Activated T-helper 2 cell treated with anti-CD3 and anti-CD28 coated beads, Interferon-gamma antibody, Interleukin-2, Interleukin-4, amounts not matched to agents 10 μg/mL and 5 μg/mL and 100 μg/mL, durations not matched to agents 14 hours and 24 hours and 36 hours (primary cell): Measurements from ENCODE around the gene RHBDF1. TPM values are rescaled to one million over a fixed set of nuclear protein-coding genes. Genes with fewer than 3 reads are reported as not detected.
A peak's percentile ranks its signal among the peaks of the same experiment; 100 is the strongest.

Source experiments
- DNase-seq: peaks from one replicate; pipeline ENCODE4 v3.0.0; 2021; ENCODE audit warnings: low spot score
- H3K27ac Mint-ChIP-seq: one replicate; pipeline ENCODE4 v1.8.0; 2021; ENCODE audit warnings: mixed read lengths
- H3K27me3 Mint-ChIP-seq: one replicate; pipeline ENCODE4 v1.8.0; 2021; ENCODE audit warnings: low read depth, mixed read lengths
- H3K36me3 Mint-ChIP-seq: one replicate; pipeline ENCODE4 v1.8.0; 2021; ENCODE audit warnings: low read depth, mixed read lengths
- H3K4me1 Mint-ChIP-seq: one replicate; pipeline ENCODE4 v1.8.0; 2021; ENCODE audit warnings: low read depth, mixed read lengths
- H3K4me3 Mint-ChIP-seq: one replicate; pipeline ENCODE4 v1.8.0; 2021; ENCODE audit warnings: low read depth, mild to moderate bottlenecking, moderate library complexity, mixed read lengths
- H3K9me3 Mint-ChIP-seq: one replicate; pipeline ENCODE4 v1.8.0; 2021; ENCODE audit warnings: mixed read lengths
- intact Hi-C: fragments of 100-400 bp; cut with micrococcal nuclease; formaldehyde crosslinking; loops from one replicate; pipeline ENCODE4 v1.15.1; 2023
- total RNA-seq: library from RNA; stranded (reverse); gene quantifications from 2 replicates; pipeline ENCODE4 v1.2.3, GENCODE V29; 2022

RHBDF1 gene
- total RNA-seq, 1 donor from 2014 or later, result 1.6 TPM

GRCh38 chr16:86483-86952 lies 14.1 kb upstream of the RHBDF1 start:
- Mint-ChIP-seq H3K36me3 (peaks cover 40% of the 10 kb centered on the region), H3K27ac (no peak overlapping the region), H3K27me3 (no peaks in the 10 kb centered on the region), H3K9me3 (no peaks in the 10 kb centered on the region), H3K4me1 (peaks cover 15% of the 10 kb centered on the region), H3K4me3 (no peak overlapping the region)
- intact Hi-C loops, result no loop called here
- DNase-seq, result no peak

GRCh38 chr16:85865-86264 lies 13.4 kb upstream of the RHBDF1 start:
- Mint-ChIP-seq H3K9me3 (no peaks in the 10 kb centered on the region), H3K4me1 (peaks cover 15% of the 10 kb centered on the region), H3K27me3 (no peaks in the 10 kb centered on the region), H3K27ac (no peak overlapping the region), H3K4me3 (no peak overlapping the region), H3K36me3 (peaks cover 43% of the 10 kb centered on the region)
- intact Hi-C loops, result no loop called here
- DNase-seq, result no peak

GRCh38 chr16:85407-85782 lies 13.0 kb upstream of the RHBDF1 start:
- Mint-ChIP-seq H3K27me3 (no peaks in the 10 kb centered on the region), H3K27ac (peak overlapping the region; percentile 71), H3K4me3 (no peak overlapping the region), H3K36me3 (peaks cover 42% of the 10 kb centered on the region), H3K4me1 (peaks cover 15% of the 10 kb centered on the region), H3K9me3 (no peaks in the 10 kb centered on the region)
- intact Hi-C loops, result no loop called here
- DNase-seq, result no peak

GRCh38 chr16:84718-85406 lies 12.4 kb upstream of the RHBDF1 start:
- no peaks in the 10 kb centered on the region for H3K27me3 Mint-ChIP-seq
- peaks cover 41% of the 10 kb centered on the region for H3K36me3 Mint-ChIP-seq
- H3K9me3 Mint-ChIP-seq, result no peaks in the 10 kb centered on the region
- peak overlapping the region; percentile 2 for H3K4me3 Mint-ChIP-seq
- peaks cover 15% of the 10 kb centered on the region for H3K4me1 Mint-ChIP-seq
- peak; percentile 36 for DNase-seq
- H3K27ac Mint-ChIP-seq, result peak overlapping the region; percentile 71
- intact Hi-C loops, result no loop called here

GRCh38 chr16:83781-84615 lies 11.6 kb upstream of the RHBDF1 start:
- Mint-ChIP-seq H3K4me3 (no peak overlapping the region), H3K9me3 (no peaks in the 10 kb centered on the region), H3K36me3 (peaks cover 45% of the 10 kb centered on the region), H3K27ac (peak overlapping the region; percentile 71), H3K27me3 (no peaks in the 10 kb centered on the region), H3K4me1 (peaks cover 22% of the 10 kb centered on the region)
- intact Hi-C loops, result no loop called here
- no peak for DNase-seq

GRCh38 chr16:83060-83603 lies 10.7 kb upstream of the RHBDF1 start:
- H3K27ac Mint-ChIP-seq, result peak overlapping the region; percentile 71
- intact Hi-C loops, result no loop called here
- no peak for DNase-seq
- H3K9me3 Mint-ChIP-seq, result no peaks in the 10 kb centered on the region
- H3K36me3 Mint-ChIP-seq, result peaks cover 45% of the 10 kb centered on the region
- H3K4me1 Mint-ChIP-seq, result peaks cover 24% of the 10 kb centered on the region
- H3K27me3 Mint-ChIP-seq, result no peaks in the 10 kb centered on the region
- no peak overlapping the region for H3K4me3 Mint-ChIP-seq

GRCh38 chr16:79151-80054 lies 7.0 kb upstream of the RHBDF1 start:
- H3K4me3 Mint-ChIP-seq, result peak overlapping the region; percentile 92
- H3K27me3 Mint-ChIP-seq, result peaks cover 8% of the 10 kb centered on the region
- H3K4me1 Mint-ChIP-seq, result peaks cover 30% of the 10 kb centered on the region
- H3K9me3 Mint-ChIP-seq, result no peaks in the 10 kb centered on the region
- peak overlapping the region; percentile 83 for H3K27ac Mint-ChIP-seq
- no peak for DNase-seq
- peaks cover 21% of the 10 kb centered on the region for H3K36me3 Mint-ChIP-seq
- intact Hi-C loops, result loop anchor here (2.0 kb wide), 1 partner anchor 27 kb away; the partner anchor contains the start of genes POLR3K and SNRNP25

GRCh38 chr16:78444-79150 lies 6.2 kb upstream of the RHBDF1 start:
- Mint-ChIP-seq H3K9me3 (no peaks in the 10 kb centered on the region), H3K36me3 (peaks cover 14% of the 10 kb centered on the region), H3K4me3 (peak overlapping the region; percentile 92), H3K4me1 (peaks cover 24% of the 10 kb centered on the region), H3K27me3 (peaks cover 15% of the 10 kb centered on the region), H3K27ac (peak overlapping the region; percentile 83)
- no peak for DNase-seq
- intact Hi-C loops, result loop anchor here (2.0 kb wide), 1 partner anchor 26 kb away; the partner anchor contains the start of genes POLR3K and SNRNP25

- Mint-ChIP-seq H3K36me3 (peaks cover 14% of the 10 kb centered on the region), H3K4me1 (peaks cover 24% of the 10 kb centered on the region), H3K9me3 (no peaks in the 10 kb centered on the region), H3K27me3 (peaks cover 21% of the 10 kb centered on the region), H3K4me3 (peak within 1 kb of the TSS; percentile 92), H3K27ac (peak within 1 kb of the TSS; percentile 83)
- DNase-seq, result peak; percentile 81
- intact Hi-C loops, result loop anchor here (2.0 kb wide), 1 partner anchor 25 kb away; the partner anchor contains the start of genes POLR3K and SNRNP25
These were observed 5.5 kb upstream of the RHBDF1 start, which contains the start of gene MPG for GRCh38 chr16:77807-78443. Gene MPG, plus strand, starts transcription at chr16:78225. Its CDS starts 85 bp downstream, at chr16:78310.

- intact Hi-C loops, result no loop called here
- Mint-ChIP-seq H3K4me3 (peak overlapping the region; percentile 80), H3K4me1 (peaks cover 26% of the 10 kb centered on the region), H3K27me3 (peaks cover 23% of the 10 kb centered on the region), H3K36me3 (peaks cover 14% of the 10 kb centered on the region), H3K27ac (peak overlapping the region; percentile 74), H3K9me3 (no peaks in the 10 kb centered on the region)
- peak; percentile 31 for DNase-seq
These were observed 4.9 kb upstream of the RHBDF1 start for GRCh38 chr16:77273-77806.
